HG03342 (cell line): ENCODE measurements around the gene BLMH.
"Not testable (repeated sequence)": the region's sequence is repeated elsewhere in the genome, so short reads cannot be mapped to it uniquely, and the experiment has no call there.

Source experiments
- ATAC-seq: cut with Tn5 transposase; IDR thresholded peaks from one replicate; pipeline ENCODE4 v1.9.1; 2021; ENCODE audit warnings: mild to moderate bottlenecking, moderate library complexity; ENCODE audit not compliant: unreplicated experiment

BLMH gene

GRCh38 chr17:30232015-30232823, 59.5 kb downstream of the BLMH start:
- no peak for ATAC-seq

- ATAC-seq, result no peak
Measured at GRCh38 chr17:30230596-30231125, 61.1 kb downstream of the BLMH start.

GRCh38 chr17:30230009-30230408, 61.7 kb downstream of the BLMH start:
- ATAC-seq, result not testable (repeated sequence)

GRCh38 chr17:30229012-30229411, 62.7 kb downstream of the BLMH start:
- ATAC-seq, result no peak

GRCh38 chr17:30228011-30228410, 63.7 kb downstream of the BLMH start:
- no peak for ATAC-seq

GRCh38 chr17:30226878-30227277, 64.9 kb downstream of the BLMH start:
- no peak for ATAC-seq

GRCh38 chr17:30225919-30226553, 65.7 kb downstream of the BLMH start:
- no peak for ATAC-seq

GRCh38 chr17:30225112-30225511, 66.6 kb downstream of the BLMH start:
- ATAC-seq, result no peak

GRCh38 chr17:30224419-30224960, 67.3 kb downstream of the BLMH start:
- ATAC-seq, result no peak

- ATAC-seq, result no peak
Measured at GRCh38 chr17:30222721-30223175, 69.0 kb downstream of the BLMH start.

GRCh38 chr17:30222251-30222650, 69.5 kb downstream of the BLMH start:
- ATAC-seq, result no peak

- no peak for ATAC-seq
Measured at GRCh38 chr17:30221346-30221745, 70.4 kb downstream of the BLMH start.

GRCh38 chr17:30220414-30220813, 71.3 kb downstream of the BLMH start:
- no peak for ATAC-seq

- no peak for ATAC-seq
Measured at GRCh38 chr17:30219833-30220232, 71.9 kb downstream of the BLMH start.

GRCh38 chr17:30219315-30219714, 72.4 kb downstream of the BLMH start:
- ATAC-seq, result no peak

GRCh38 chr17:30218799-30219198, 72.9 kb downstream of the BLMH start:
- ATAC-seq, result no peak

- no peak for ATAC-seq
Measured at GRCh38 chr17:30217746-30218245, 73.9 kb downstream of the BLMH start.

- no peak for ATAC-seq
Measured at GRCh38 chr17:30217054-30217453, 74.7 kb downstream of the BLMH start.

GRCh38 chr17:30212750-30213149, 79.0 kb downstream of the BLMH start:
- peak; percentile 70 for ATAC-seq

GRCh38 chr17:30211371-30211770, 80.4 kb downstream of the BLMH start:
- no peak for ATAC-seq

- ATAC-seq, result no peak
Measured at GRCh38 chr17:30210901-30211300, 80.8 kb downstream of the BLMH start.

GRCh38 chr17:30210366-30210765, 81.4 kb downstream of the BLMH start:
- no peak for ATAC-seq
